Neural cell (in vitro differentiated cells): Measurements from ENCODE around the gene MYO3B. TPM values are rescaled to one million over a fixed set of nuclear protein-coding genes. Genes with fewer than 3 reads are reported as not detected.

Experiments used
- H2AFZ ChIP-seq: fragments of 200-600, 300-800 bp; sonication (generic), shearing (Covaris generic); 2 replicates; pipeline ENCODE4 v1.6.0; 2014; ENCODE audit warnings: low read depth, mild to moderate bottlenecking, antibody characterized with exemption, low read length, moderate library complexity
- H3F3A ChIP-seq: fragments of 200-600 bp; shearing (Covaris generic); 2 replicates; pipeline ENCODE4 v1.6.1; 2016; ENCODE audit warnings: mild to moderate bottlenecking, moderate library complexity, mixed read lengths, antibody characterized with exemption, low read length; ENCODE audit not compliant: insufficient read depth, poor library complexity, severe bottlenecking
- H3K27ac ChIP-seq: fragments of 200-600, 300-800 bp; sonication (generic), shearing (Covaris generic); 2 replicates; pipeline ENCODE4 v1.5.1; 2014; ENCODE audit warnings: mild to moderate bottlenecking, low read length, moderate library complexity
- H3K27me3 ChIP-seq: fragments of 300-800, 200-600 bp; sonication (generic), shearing (Covaris generic); 2 replicates; pipeline ENCODE4 v1.6.0; 2014; ENCODE audit warnings: mild to moderate bottlenecking, low read depth, low read length, moderate library complexity; ENCODE audit not compliant: insufficient read depth
- H3K36me3 ChIP-seq: fragments of 300-800, 200-600 bp; sonication (generic), shearing (Covaris generic); 2 replicates; pipeline ENCODE4 v1.5.1; 2014; ENCODE audit warnings: mild to moderate bottlenecking, antibody characterized with exemption, low read length, moderate library complexity; ENCODE audit not compliant: insufficient read depth
- H3K4me2 ChIP-seq: fragments of 300-800, 200-600 bp; sonication (generic), shearing (Covaris generic); 2 replicates; pipeline ENCODE4 v1.6.0; 2014; ENCODE audit warnings: mild to moderate bottlenecking, low read length
- H3K4me3 ChIP-seq: fragments of 300-800, 200-600 bp; sonication (generic), shearing (Covaris generic); 2 replicates; pipeline ENCODE4 v1.5.1; 2014; ENCODE audit warnings: mild to moderate bottlenecking, low read length, moderate library complexity
- H3K79me2 ChIP-seq: fragments of 200-600 bp; shearing (Covaris generic); replicated peaks from 2 replicates; pipeline ENCODE4 v1.6.0; 2014; ENCODE audit warnings: mild to moderate bottlenecking, low read length, moderate library complexity; ENCODE audit not compliant: insufficient read depth
- H3K9ac ChIP-seq: fragments of 300-800, 200-600 bp; sonication (generic), shearing (Covaris generic); 2 replicates; pipeline ENCODE4 v1.6.1; 2016; ENCODE audit warnings: mild to moderate bottlenecking, low read length, mixed read lengths
- H3K9me2 ChIP-seq: fragments of 200-600 bp; shearing (Covaris generic); 2 replicates; pipeline ENCODE4 v1.6.1; 2016; ENCODE audit warnings: mild to moderate bottlenecking, low read length, mixed read lengths; ENCODE audit not compliant: insufficient read depth
- H3K9me3 ChIP-seq: fragments of 200-600, 300-800 bp; sonication (generic), shearing (Covaris generic); 2 replicates; pipeline ENCODE4 v1.6.1; 2016; ENCODE audit warnings: mild to moderate bottlenecking, mixed run types, low read length, moderate library complexity, mixed read lengths
- H4K20me1 ChIP-seq: fragments of 200-600 bp; shearing (Covaris generic); 2 replicates; pipeline ENCODE4 v1.6.1; 2016; ENCODE audit warnings: mild to moderate bottlenecking, mixed run types; ENCODE audit not compliant: insufficient read depth
- EP300 ChIP-seq: fragments of 450-650 bp; conservative IDR thresholded peaks from 2 replicates; pipeline ENCODE4 v1.6.1; 2014; ENCODE audit warnings: antibody characterized with exemption, mild to moderate bottlenecking, moderate library complexity; ENCODE audit not compliant: poor library complexity, severe bottlenecking
- EZH2 ChIP-seq: fragments of 200-600, 300-800 bp; shearing (Covaris generic), sonication (generic); IDR thresholded peaks from 2 replicates; pipeline ENCODE4 v1.6.1; 2014; ENCODE audit warnings: antibody characterized with exemption, low read length, borderline replicate concordance, mild to moderate bottlenecking; ENCODE audit not compliant: insufficient read depth, poor library complexity, severe bottlenecking
- MXI1 ChIP-seq: fragments of 450-650 bp; conservative IDR thresholded peaks from 2 replicates; pipeline ENCODE4 v1.6.1; 2014; ENCODE audit warnings: antibody characterized with exemption, mild to moderate bottlenecking; ENCODE audit not compliant: poor library complexity, severe bottlenecking
- POLR2AphosphoS5 ChIP-seq: IDR thresholded peaks from 2 replicates; pipeline ENCODE4 v1.6.1; 2012
- RAD21 ChIP-seq: fragments of 450-650 bp; conservative IDR thresholded peaks from 2 replicates; pipeline ENCODE4 v1.6.1; 2014; ENCODE audit warnings: antibody characterized with exemption, mild to moderate bottlenecking, moderate library complexity
- SMC3 ChIP-seq: fragments of 450-650 bp; conservative IDR thresholded peaks from 2 replicates; pipeline ENCODE4 v1.6.1; 2014; ENCODE audit warnings: antibody characterized with exemption, mild to moderate bottlenecking, moderate library complexity; ENCODE audit not compliant: poor library complexity
- TAF1 ChIP-seq: IDR thresholded peaks from 2 replicates; pipeline ENCODE4 v1.6.1; 2012; ENCODE audit warnings: low read depth
- polyA plus RNA-seq: library from polyadenylated mRNA; depleted of rRNA; stranded (reverse); fragments of >200 nt; gene quantifications from 2 replicates; pipeline ENCODE4 v1.2.3, GENCODE V29; 2014
- TF ChIP-seq, protein P1 (sequence below): fragments of 450-650 bp; IDR thresholded peaks from 2 replicates; pipeline ENCODE4 v1.5.1; 2014; ENCODE audit warnings: antibody characterized with exemption, mild to moderate bottlenecking, moderate library complexity; ENCODE audit not compliant: poor library complexity, severe bottlenecking
- TF ChIP-seq, protein P2 (sequence below): IDR thresholded peaks from 2 replicates; pipeline ENCODE4 v1.6.1; 2012; ENCODE audit warnings: borderline replicate concordance

The MYO3B gene
- polyA plus RNA-seq, 1 donor from 2014 or later: 0.11 TPM

DNA sequence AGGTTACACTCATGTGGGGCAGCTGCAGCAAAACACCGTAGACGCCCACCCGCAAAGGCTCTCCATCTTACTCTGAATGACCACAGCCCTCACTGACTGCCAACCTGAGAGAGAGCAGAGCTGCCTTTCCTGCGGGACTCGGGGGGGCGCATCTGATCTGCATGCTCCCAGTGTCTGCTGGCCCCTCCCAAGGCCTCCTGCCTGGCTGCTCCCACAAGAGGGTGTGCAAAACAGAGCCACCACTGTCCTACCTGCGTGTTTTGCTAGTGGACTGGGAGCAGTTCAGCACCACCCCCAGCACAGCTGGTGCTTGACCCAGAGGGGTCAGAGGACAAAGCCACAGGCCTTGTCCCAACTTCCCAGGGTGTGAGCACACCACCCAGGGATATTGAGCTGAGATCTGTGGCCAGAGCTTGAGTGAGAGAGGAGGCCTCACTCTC is 76.4 kb downstream of the MYO3B start:
- Histone ChIP-seq H3K9ac (no peak overlapping the region), H3K9me3 (no peaks in the 10 kb centered on the region), H3K4me3 (no peak overlapping the region), H4K20me1 (no peaks in the 10 kb centered on the region), H2AFZ (no peak overlapping the region), H3K36me3 (no peaks in the 10 kb centered on the region), H3F3A (no peaks in the 10 kb centered on the region), H3K4me2 (no peak overlapping the region), H3K27me3 (no peaks in the 10 kb centered on the region), H3K9me2 (no peaks in the 10 kb centered on the region), H3K79me2 (no peaks in the 10 kb centered on the region), H3K27ac (no peak overlapping the region)
- TF ChIP-seq, protein P1, sequence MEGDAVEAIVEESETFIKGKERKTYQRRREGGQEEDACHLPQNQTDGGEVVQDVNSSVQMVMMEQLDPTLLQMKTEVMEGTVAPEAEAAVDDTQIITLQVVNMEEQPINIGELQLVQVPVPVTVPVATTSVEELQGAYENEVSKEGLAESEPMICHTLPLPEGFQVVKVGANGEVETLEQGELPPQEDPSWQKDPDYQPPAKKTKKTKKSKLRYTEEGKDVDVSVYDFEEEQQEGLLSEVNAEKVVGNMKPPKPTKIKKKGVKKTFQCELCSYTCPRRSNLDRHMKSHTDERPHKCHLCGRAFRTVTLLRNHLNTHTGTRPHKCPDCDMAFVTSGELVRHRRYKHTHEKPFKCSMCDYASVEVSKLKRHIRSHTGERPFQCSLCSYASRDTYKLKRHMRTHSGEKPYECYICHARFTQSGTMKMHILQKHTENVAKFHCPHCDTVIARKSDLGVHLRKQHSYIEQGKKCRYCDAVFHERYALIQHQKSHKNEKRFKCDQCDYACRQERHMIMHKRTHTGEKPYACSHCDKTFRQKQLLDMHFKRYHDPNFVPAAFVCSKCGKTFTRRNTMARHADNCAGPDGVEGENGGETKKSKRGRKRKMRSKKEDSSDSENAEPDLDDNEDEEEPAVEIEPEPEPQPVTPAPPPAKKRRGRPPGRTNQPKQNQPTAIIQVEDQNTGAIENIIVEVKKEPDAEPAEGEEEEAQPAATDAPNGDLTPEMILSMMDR: no peak
- TF ChIP-seq RAD21 (no peak), MXI1 (no peak), SMC3 (no peak), EP300 (no peak), POLR2AphosphoS5 (no peak), EZH2 (no peak), TAF1 (no peak)
- TF ChIP-seq, protein P2, sequence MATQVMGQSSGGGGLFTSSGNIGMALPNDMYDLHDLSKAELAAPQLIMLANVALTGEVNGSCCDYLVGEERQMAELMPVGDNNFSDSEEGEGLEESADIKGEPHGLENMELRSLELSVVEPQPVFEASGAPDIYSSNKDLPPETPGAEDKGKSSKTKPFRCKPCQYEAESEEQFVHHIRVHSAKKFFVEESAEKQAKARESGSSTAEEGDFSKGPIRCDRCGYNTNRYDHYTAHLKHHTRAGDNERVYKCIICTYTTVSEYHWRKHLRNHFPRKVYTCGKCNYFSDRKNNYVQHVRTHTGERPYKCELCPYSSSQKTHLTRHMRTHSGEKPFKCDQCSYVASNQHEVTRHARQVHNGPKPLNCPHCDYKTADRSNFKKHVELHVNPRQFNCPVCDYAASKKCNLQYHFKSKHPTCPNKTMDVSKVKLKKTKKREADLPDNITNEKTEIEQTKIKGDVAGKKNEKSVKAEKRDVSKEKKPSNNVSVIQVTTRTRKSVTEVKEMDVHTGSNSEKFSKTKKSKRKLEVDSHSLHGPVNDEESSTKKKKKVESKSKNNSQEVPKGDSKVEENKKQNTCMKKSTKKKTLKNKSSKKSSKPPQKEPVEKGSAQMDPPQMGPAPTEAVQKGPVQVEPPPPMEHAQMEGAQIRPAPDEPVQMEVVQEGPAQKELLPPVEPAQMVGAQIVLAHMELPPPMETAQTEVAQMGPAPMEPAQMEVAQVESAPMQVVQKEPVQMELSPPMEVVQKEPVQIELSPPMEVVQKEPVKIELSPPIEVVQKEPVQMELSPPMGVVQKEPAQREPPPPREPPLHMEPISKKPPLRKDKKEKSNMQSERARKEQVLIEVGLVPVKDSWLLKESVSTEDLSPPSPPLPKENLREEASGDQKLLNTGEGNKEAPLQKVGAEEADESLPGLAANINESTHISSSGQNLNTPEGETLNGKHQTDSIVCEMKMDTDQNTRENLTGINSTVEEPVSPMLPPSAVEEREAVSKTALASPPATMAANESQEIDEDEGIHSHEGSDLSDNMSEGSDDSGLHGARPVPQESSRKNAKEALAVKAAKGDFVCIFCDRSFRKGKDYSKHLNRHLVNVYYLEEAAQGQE: no peak

DNA sequence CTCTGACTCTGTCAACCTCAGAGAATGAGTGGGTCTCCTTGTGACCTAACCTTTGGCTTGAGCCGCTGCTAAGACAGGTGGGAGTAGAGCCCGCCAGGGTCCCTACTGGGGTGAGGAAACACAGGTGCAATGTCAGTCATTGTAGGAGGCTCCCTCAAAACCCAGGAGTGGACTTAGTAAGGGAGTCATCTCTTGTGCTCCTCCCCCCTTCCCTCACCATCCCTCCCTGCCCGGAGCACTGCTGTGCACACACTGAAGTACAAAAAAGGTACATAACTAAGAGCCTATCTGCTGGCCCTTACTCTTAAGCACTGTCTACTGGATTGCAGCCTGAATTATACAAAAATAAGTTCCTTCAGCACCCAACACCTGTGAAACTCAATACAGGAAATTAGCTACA is 77.2 kb downstream of the MYO3B start:
- H3K4me2 ChIP-seq: no peak overlapping the region

More for the DNA sequence above, 77.2 kb downstream of the MYO3B start:
- no peaks in the 10 kb centered on the region for H3F3A ChIP-seq
- TF ChIP-seq EP300 (no peak), RAD21 (no peak), MXI1 (no peak), TAF1 (no peak), SMC3 (no peak), POLR2AphosphoS5 (no peak), EZH2 (no peak)
- TF ChIP-seq, protein P1: no peak
- TF ChIP-seq, protein P2: no peak
- H3K27me3 ChIP-seq: no peaks in the 10 kb centered on the region
- H4K20me1 ChIP-seq: no peaks in the 10 kb centered on the region
- no peaks in the 10 kb centered on the region for H3K79me2 ChIP-seq
- no peaks in the 10 kb centered on the region for H3K36me3 ChIP-seq
- H3K27ac ChIP-seq: no peak overlapping the region
- H2AFZ ChIP-seq: no peak overlapping the region
- no peaks in the 10 kb centered on the region for H3K9me3 ChIP-seq
- H3K9ac ChIP-seq: no peak overlapping the region
- no peak overlapping the region for H3K4me3 ChIP-seq
- H3K9me2 ChIP-seq: no peaks in the 10 kb centered on the region
